Astrocyte (in vitro differentiated cells and primary cell): ENCODE results near the gene KDM6A.

Experiments used
- CTCF ChIP-seq: IDR thresholded peaks from 2 replicates; pipeline ENCODE4 v1.5.1; 2011; ENCODE audit warnings: low read depth, mild to moderate bottlenecking, inconsistent platforms, low read length, moderate library complexity; ENCODE audit not compliant: insufficient read depth
- EZH2 ChIP-seq: IDR thresholded peaks from 2 replicates; pipeline ENCODE4 v1.6.1; 2012; ENCODE audit warnings: mild to moderate bottlenecking, low read length, inconsistent platforms; ENCODE audit not compliant: insufficient read depth

DNA sequence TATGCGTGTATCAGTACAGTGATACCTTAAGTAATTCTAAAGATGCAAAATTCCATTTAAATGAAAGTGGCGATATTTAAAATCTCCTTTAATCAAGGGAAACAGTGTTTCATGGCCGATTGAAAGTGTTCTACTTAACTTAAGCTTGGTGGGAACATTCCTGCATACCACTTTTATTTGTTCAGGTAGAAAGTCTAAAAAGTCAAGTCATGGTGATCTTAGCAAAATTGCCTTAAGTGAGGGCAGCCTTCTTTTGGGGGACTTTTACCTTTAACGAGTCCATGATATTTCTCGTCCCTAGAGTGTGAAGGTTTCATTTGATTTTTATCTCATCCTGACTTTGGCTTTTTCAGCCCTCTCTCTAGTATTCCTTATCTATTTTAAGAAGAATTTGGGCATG, 149.2 kb downstream of the KDM6A start:
- TF ChIP-seq EZH2 (no peak), CTCF (no peak)
